SKM-1 (cell line): ENCODE measurements around the gene ZSWIM8.
A peak's percentile ranks its signal among the peaks of the same experiment; 100 is the strongest.

Source experiments
- DNase-seq: peaks from one replicate; lab custom pipeline; 2025; ENCODE audit not compliant: unreplicated experiment; lab: John Stamatoyannopoulos, UW

Gene ZSWIM8

DNA sequence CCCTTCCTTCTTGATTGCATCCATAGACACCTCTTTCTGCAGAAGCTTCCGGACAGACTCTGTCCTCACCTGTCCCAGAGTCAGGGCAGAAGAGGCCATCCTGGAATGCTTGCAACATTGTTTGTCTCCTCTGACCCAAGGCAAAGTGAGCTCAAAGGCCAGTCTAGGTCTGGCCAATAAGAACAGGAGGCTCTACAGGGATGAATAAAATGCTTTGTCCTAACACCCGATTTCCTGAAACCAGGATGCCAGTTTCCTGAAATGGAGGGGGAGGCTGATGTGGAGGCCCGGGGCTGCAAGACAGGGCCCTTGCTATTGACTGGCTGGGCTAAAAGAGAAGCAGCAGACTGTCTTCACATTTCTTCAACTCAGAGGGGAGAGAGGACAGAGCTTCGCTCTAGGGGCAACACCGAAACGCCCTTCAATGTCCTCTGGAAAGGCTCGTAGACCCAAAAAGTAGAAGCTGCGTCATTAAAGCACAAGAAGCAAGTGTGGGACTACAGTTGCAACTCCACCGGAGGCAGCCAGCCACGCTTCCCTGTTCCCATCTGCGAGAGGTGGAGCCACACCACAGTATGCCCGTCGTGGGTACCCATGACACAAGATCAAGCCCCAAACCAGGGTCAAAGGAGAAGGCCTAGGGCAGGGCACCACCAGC lies 55.1 kb downstream of the ZSWIM8 start:
- DNase-seq = no peak

DNA sequence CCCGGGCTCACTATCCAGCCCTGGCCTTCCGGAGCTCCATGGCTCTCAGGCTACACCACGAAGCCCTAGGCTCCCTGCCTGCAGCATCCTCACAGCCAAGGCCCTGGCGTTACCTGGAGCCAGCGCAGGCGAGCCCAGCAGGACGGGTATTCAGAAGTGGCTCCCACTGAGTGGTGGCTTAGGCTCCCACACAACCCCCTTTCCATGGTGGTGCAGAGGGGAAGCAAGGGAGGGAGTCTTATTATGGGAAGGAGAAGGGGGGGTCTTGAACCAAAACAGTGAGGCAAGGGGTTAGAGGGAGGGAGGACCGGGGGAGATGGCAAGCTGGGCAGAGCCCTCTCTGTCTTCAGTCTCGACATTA lies 55.6 kb downstream of the ZSWIM8 start:
- no peak for DNase-seq

DNA sequence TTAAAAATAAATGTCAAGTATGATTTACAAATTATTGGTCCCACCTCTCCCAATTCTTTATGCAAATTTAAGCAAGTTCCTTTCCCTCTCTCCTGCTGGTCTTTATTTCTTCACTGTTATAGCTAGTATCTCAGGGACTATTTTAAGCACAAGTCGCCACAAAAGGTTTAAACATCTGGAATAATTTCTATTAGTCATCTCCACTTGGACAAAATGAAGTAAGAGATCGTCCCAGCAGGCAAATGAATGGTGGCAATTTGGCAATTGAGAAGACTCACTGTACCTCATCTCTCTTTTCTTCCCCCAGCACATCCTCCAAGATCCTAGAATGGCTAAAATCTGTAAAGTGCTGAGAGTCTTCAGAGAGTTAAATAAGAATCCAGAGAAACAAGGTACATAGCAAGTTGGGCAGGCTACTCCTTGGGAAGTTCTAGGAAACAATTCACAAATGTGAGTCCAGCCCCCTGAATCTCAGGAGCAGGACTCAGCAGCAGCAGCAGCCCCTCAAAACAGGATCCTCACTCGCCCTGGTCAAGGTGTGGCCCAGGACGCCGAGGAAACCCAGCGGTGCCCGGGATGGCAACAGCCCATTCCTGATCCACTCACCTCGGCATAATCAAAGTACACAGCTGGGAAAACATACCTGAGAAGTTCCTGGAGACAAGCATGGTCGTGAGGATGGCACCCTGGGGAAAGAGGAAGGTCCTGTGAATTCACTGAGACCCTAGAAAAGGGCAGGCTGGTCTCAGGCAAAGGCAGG lies 56.3 kb downstream of the ZSWIM8 start:
- DNase-seq = no peak

DNA sequence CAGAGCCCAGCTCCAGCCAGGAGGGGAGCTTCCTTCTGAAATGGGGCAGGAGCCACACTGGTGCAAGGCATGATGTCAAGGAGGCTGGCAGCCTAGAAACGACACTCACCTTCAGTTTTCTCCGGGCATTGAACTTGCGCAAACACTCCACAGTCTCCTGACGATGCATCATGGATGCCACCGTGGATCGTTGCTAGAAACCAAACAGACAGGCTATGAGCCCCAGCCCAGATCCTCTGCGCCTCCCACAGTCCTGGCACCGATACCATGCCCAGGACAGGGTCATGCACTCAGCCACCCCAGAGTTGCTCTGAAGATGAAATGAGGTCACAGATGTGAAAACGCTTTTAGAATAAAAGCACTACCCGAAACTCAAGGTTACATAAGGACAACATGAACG lies 56.9 kb downstream of the ZSWIM8 start:
- no peak for DNase-seq

DNA sequence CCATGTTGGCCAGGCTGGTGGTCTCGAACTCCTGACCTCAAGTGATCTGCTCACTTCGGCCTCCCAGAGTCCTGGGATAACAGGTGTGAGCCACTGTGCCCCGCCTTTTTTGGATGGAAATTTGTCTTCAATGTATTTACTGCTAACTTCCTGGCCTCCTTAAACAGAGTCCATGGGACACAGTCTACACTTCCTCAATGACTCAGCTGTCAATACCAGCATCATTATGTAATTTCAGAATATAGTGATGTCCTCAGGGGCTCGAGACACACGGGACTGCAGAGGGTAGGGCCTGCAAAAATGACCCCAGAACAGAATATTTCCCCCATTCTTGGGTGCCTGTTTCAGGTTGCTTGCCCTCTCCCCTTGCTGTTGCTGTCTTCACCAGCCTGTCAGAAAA lies 57.9 kb downstream of the ZSWIM8 start:
- no peak for DNase-seq

DNA sequence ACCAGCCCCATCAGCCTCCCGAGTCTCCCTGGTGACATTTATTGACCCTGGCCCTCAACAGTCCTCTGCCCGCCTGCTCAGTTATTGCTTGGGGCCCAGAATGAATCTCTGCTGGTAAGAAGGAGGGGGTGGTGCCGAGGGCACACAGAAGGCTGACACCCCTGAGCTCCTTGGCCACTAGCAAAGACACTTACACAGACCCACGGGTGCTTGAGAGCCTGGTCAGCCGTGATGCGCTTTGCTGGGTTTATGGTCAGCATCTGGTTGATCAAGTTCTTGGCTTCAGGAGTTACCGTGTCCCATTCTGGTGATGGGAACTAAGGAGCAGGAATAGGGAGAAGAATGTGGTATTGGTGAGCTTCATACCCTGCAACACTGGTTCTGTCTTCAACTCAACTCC lies 61.6 kb downstream of the ZSWIM8 start:
- no peak for DNase-seq

DNA sequence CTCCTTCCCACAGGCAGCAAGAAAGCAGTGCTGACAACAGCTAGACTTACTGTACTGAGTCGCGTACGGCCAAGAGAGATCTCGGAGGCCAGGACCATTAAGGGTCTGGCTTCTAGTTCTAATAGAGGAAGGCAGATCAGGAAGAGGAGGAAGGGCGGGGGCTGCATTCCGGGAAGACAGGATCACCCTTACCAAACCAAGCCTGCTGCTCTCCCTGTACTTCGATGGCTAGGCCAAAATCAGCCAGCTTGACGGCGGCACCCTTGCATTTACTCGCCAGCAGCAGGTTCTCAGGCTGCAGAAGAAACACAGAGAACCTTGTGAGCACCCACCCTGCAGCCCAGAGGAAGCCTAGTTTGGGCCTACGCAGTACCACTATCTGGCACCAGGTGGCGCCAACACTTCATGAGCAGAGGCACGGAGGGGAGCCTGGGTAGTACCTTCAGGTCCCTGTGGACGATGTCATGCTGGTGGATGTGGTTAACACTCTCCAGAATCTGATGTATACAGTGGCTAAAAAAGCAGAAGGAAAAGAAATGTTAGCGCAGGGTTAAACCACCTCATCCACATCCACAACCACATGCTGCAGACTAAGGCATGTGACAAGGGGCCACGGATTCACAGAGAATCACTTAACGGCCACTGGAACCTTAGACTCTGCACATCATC lies 63.5 kb downstream of the ZSWIM8 start:
- DNase-seq = peak; percentile 97

DNA sequence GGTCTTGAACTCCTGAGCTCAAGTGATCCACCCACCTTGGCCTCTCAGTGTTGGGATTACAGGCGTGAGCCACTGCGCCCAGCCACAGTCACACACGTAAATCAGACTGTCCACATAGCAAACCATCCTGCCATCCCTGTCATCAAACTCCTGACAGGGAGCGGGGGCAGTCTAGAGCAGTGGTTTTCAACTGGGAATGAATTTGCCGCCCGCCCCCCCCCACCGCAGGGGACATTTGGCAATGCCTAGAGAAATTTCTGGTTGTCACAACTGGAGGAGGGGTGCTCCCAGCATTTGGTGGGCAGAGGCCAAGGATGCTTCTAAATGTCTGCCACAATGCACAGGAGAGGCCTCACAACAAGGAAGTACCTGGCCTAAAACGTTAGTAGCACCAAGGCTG lies 64.8 kb downstream of the ZSWIM8 start:
- DNase-seq = no peak

DNA sequence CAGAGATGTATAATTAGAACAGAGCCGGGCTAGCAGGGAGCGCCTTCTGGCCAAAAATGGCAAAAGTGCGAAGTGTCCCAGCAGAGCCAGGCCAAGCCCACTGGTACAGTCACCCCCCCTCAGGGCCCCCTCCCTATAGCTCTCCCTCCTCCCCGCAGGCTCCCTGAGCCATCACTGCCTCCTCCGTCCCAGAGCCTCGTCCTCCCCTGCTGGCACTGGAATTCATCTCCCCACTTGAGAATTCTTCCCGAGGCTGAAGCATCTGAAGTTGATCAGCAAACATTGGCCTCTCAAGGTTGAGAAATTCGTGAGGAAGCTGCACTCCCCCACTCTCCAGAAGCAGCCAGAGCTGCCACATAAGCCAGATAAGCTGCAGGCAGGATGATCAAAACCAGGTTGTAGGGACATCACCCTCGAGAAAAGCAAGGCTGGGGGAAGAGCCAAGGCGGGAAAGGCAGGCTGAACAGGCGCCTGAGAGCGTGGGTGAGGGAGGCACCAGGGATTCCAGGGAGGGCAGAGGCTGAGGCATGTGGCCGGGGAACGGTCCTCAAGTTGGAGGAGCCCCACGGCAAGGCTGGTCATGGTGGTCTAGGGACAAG lies 65.6 kb downstream of the ZSWIM8 start:
- DNase-seq = no peak
